ENCODE measurements around the gene CCDC142.

CCDC142 gene

DNA sequence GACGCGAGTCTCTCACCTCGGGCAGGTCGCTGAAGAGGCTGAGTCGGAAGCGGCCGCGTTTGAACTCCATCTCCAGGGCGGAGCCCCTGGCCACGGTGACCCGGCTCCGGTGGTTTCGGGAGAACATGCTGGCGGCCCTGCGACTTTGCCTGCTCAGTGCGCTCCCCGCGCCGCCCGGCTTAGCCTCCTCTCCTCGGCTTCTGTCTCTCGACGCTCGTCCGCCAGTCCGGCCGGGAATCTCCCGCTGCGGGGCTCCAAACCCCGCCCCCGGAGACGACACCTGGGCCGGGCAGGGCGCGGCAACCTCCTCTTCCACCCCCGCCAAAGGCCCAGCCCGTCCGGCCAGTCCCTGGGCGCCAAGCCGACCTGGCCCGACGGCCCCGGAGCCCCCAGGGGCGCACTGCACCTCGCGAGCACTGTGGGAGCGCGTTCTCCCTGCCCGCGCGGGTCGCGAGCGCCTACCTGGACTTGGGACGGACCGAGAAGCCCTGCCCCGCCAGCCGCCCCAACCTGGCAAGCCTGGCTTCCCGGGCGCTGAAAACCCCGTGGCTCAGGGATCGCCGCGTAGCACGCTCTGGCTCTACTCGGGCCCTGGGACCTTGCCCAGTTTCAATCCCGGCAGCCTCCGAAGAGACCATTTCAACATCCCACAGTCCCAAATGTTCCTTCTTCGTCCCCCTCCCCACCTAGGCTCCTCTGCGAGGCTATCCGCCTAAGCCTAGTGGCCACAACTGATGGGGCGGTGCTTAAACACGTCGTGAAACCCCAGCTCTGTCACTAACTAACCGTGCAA is 40.9 kb downstream of the CCDC142 start, which contains the start of gene RTKN:
Gene RTKN, minus strand, starts transcription at position 248 of the 793 bp plus-strand sequence. Its CDS starts 121 bp downstream, at position 127.
- no peak for FAIRE-seq

DNA sequence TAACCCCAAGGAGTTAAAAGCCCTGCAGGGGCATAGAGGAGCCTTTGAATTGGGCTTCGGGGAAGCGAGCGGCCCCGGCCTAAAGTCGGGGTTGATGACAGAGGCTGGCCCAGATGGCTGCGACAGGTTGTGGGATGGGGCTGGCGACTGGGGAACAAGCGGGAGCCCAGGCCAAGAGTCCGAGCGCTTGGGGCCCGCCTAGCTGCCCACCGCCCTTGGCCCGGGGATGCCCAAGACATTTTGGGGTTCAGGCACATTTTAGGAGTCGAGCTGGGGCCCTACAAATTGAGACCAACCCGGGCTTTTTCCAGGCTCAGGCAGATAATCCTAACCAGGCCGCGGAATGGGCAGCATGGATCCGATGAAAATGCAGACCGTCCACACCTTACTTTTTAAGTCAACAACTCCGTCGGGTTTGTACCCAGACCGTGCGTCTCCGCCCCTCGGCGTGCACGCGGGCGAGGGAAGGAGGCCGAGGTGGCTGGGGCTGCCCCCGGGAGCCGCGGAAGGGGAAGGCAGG is 41.6 kb downstream of the CCDC142 start:
- FAIRE-seq, result no peak

DNA sequence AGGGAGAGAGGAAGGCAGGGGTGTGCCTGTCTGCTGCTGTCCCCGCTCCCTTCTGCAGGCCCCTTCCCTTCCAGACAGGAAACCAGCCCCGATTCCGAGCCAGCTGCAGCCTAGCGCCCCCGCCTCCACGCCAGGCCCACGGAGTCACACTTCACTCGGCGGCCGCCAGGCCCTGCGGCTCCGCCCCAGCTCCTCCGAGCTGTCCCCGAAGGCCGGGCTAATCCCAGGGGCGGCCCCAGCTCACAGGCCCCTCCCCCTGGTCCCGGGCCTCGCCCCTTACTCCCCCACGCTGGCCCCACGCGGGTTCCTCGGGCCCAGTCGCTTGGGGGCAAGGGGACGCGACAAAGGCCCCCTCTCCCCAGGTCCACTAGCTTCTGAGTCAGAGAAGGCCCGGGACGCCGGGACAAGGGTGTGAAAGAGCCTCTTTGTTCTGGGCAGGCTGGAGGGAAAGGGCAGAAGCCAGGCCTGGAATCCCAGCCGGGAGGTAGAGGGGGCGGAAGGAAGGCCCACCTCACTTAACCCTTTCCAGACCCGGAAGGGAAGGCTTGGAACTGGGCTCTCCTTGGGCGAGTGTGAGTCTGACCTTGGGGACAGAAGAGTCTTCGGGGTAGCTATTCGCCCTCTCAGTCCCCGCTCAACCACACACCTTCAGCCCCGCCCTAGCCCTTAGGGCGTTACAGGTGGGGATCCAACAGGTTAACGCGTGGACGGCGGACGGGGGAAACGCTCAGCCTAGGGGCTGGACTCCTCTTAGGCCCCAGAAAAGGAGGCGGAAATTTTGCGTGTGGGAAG is 42.2 kb downstream of the CCDC142 start:
- FAIRE-seq, result no peak

DNA sequence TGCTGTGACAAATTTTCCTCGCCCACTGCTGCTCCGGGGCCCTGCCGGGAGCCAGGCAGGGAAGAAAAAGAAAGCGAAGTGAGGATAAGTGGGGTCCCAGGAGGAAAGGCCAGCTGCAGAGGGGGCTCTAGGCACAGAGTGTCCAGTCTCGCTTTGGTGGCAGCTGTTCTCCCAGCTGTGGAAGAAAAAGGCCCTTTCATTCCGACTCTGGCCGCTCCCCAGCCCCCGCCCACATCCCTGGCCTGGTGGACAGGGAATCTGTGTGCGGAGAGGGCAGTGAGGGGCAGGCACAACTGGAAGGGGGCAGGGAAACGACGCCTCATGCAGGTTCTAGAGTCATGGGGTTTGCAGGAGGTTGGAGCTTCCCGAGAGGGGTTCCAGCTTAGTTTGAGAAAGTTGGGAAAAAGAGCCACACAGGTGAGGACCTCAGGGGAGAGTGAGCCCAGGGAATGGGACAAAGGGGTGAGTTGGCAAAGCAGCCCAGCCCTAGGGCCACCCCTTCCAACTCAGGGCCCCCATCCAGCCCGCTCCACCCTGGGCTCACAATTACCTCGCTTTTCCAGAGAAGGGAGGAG is 42.9 kb downstream of the CCDC142 start:
- no peak for FAIRE-seq

DNA sequence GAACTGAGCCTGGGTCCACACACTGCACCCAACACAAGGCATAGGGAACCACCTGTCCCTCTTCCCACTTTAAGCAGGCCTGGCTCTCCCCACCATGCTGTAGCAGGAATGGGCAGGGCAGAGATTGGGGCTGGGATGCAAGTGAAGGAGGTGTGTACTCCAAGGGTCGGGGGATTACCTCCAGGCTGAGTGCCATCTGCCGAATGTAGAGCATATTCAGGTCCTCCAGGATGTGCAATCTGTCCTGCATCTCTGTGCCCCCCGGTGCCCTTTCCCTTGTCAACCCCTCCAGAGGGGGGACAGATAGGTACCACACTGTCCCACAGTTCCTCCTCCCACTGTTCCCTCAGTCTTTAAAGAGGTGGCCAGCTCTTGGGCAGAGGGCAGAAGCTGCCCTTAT is 43.4 kb downstream of the CCDC142 start:
- FAIRE-seq, result no peak

DNA sequence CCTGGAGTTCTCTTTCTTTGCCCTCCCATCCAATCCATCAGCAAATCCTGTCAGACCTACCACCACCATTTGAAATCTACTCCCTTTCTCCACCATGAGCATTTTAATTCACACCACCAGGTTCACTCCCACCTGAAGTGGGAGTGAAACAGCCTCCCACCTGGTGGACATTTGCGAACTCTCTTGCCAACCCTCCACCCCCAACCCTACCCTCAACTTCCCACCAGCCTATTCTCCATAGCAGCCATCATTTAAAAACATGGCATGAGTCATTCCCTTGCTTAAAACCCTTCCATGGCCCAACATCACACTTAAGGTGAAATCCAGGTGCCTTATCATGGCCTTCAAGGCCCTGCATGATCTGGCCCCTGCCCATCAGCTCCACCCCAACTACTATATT is 44.5 kb downstream of the CCDC142 start:
- no peak for FAIRE-seq

DNA sequence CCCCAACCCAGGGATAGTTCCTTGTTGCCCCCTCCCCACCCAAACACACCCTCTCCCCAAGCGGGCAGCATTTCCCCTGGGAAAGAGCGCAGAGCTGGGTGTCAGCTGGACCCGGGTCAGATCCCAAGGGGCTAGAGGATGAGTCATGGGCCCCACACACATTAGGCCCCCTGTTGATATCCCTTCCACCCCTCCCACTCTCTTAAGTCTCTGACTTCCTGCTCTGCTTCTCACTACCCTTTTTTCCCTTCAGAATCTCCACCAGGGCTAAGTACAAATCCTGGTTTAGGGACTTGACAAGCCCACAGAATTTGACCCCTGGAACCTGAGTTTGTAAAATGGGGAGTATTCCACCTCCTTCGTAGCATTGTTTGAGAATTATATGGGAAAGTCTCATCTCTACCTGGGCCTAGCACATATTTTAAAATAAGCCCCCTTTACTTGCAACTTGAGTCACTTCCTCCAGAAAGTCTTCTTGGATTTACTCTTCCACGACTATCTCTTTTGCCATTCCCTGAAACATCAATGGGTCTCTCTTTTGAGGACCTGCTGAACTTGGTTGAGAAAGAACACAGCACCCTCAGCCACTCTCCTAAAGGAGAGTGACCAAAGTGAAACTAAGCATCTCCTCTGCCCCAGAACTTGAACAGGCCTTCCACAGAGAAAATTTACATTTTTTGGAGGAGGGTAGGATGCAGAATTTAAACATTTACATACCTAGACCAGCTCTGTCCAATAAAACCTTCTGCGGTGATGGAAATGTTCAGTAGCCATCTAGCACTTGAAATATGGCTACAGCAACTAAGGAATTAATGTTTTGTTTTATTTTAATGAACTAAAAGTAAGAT is 45.7 kb downstream of the CCDC142 start:
- no peak for FAIRE-seq

DNA sequence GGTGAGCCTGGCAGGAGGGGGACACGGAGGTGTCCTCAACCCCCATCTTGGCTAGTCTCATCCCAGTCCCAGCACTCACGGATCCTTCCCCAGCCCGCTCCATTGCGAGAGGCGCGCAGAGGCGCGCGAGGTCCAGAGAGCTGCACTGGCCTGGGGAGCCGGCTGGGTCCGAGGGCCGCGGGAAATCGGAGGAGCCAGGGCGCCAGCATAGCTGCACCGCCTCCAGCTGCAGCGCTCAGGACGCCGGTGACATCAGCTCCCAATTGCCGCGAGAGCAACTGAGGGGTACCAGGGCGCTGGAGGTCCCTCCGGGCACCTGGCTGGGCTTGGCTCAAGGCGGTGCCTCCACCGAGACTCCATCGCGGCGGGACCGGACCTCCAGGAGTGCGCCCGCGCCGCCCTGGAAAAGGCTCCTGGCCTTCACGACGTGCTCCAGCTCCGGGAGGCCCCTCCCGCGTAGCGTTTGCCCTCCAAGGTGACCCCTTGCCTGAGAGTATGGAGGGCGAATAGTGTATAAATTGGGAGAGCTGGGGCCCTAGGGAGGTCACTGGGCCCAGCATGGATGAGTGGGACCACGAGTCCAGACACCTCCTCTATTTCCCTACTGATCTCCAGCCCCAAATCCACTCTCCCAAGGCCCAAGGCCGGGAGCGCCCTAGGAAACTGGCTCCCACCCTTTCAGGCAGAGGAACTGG is 46.5 kb downstream of the CCDC142 start:
- FAIRE-seq, result no peak

DNA sequence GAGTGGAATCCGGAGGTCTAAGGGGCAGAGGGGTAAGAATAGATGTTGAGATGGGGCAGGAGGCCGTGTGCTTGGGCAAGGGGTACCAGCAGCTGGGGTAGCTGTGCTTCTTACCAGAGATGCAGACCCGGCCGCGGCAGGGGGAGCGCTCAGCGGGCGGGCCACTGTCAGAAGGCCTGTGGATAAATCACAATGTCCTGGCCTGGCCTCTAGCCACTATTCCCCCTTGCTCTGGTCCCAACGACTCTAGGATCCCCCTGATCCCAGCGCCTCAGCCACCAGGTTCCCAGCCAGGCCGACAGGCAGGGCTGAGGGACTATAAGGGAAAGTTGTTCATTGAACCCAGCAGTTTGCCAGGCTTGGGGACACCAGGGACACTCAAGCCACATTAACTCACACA is 52.3 kb downstream of the CCDC142 start:
- no peak for FAIRE-seq

DNA sequence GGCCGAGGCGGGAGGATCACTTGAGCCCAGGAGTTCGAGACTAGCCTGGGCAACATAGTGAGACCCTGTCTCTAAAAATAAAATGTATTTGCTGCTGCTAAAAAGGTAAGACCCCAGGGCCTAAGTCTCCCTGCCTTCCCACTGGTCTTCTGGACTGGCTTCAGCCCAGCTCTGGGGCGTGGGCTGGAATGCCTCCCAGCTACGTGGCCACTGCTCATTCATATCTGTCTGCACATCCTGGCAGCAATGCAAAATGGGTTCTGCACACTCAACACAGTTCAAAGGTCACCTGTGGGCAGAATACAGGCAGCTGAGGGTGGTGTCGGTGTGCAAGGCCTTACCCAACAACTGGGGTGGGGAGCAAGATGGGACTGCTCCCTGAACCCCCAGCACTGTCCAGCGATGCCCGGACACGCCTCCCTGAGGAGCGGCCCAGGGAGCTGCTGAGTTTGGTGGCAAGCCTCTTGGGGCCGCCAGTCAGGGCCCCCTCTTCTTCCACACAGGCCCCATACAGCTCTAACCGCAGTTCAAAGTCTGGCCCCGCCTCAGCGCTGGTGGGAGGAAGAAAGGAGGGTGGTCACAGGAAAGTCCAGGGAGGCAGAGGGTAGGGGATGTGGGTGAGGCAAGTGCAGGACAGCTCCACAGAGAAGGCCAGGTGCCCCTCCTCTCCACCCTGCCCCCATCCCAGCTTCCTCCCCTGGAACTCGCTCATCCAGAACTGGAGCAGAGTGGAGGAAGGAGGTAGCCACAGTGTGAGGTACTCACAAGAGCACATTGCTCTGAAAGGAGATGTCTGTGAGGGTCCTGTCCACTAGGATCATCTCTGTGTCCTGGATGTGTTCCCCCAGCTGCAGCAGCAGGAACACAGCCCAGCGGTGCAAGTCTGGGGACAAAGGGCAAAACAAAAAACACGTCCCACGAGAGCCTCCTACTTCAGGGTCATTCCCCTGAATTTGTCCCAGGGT is 53.0 kb downstream of the CCDC142 start:
- FAIRE-seq, result no peak

DNA sequence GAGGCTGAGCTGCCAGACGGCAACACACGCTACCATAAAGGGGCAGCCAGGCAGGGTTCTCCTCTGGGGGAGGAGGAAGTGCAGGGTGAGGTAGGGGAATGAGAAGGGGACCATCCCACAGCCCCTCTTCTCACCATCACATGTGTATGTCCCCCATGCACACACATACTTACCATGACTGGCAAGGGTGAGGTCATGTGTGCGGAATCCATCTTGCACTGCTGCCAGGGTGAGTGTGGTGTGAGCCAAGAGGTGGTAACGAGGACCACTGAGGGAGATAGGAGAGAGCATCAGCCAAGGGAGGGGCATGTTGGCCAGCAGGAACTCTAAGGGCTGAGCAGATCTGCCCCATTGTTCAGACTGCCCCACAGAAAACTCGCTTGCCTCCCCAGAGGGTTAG is 54.1 kb downstream of the CCDC142 start:
- no peak for FAIRE-seq

DNA sequence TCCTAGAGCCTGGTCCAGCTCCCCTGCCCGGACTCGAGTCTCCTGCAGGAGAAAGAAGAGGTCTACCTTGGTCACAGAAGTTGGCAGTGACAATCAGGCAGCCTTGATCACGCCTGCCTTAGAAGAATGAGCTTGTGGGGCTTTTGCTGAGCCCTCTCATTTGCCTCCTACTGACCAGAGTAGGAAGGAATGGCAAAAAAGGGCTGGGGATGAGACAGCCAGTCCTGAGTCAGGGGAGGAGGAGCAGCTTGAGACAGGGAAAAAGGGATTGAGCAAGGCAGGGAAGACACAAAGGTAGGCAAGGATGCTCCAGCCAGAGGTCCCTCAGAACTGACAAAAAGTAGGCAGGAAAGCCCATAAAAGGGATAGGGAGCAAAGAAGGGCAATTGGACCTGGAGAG is 55.2 kb downstream of the CCDC142 start:
- FAIRE-seq, result no peak

DNA sequence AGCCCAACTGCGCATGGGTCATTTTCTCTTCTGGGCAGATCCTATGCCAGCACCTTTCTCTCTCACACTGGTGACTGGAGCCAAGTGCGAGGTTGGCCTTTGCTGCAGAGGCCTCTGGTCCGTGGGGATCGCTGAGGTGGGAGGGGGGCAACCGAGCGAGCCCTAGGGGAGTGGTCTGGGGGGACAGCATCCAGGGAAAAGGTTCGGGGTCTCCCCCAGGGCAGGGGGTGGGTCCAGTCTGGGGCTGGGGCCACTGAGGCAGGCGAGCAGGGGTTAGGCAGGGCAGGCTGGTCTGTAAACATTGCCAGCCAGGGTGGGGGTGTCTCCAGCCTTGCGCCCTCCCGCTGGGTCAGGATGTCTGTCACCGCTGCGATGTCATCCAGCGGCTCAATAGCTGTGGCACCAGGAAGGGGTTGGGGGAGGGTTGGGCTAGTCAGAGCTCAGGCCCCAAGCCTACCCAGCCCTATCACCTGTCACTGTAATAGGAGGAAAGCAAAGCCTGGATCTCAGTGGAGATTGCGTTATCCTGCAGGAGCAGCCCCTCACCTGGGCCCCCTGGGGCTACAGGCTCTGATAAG is 56.5 kb downstream of the CCDC142 start:
- FAIRE-seq, result no peak

DNA sequence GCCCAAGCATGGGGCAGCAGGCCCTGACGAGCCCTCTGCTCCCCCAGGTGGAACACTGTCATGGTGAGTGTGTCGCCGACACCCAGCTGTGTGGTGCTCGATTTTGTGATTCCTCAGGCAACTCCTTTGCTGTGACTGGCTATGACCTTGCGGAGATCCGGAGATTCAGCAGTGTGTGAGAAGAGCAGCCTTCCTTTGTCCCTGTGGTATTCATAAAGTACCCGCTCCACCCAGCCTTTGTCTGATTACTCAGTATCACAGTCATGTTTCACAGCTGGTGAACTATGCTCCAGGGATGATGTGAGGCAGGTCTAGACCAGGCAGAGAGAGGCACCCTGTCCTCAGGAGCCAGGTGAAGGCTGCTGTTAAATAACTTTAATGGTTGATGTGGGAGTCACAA is 57.3 kb downstream of the CCDC142 start:
- no peak for FAIRE-seq

DNA sequence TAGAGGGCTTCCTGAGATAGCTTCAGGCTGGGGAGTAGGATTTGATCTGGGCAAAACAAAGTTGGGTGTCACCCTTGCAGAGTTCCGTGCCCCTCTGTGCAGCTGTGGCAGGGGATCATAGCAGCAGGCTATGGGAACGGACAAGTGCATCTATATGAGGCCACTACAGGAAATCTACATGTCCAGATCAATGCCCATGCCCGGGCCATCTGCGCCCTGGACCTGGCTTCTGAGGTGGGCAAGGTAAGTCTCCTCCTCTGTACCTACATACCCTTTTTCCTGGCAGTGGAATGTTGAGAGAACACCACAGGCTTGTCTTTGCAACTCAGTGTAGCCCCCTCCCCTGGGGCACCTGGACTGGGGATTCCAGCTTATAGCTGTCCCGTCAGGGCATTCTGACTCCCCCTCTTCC is 57.8 kb downstream of the CCDC142 start:
- FAIRE-seq, result no peak

DNA sequence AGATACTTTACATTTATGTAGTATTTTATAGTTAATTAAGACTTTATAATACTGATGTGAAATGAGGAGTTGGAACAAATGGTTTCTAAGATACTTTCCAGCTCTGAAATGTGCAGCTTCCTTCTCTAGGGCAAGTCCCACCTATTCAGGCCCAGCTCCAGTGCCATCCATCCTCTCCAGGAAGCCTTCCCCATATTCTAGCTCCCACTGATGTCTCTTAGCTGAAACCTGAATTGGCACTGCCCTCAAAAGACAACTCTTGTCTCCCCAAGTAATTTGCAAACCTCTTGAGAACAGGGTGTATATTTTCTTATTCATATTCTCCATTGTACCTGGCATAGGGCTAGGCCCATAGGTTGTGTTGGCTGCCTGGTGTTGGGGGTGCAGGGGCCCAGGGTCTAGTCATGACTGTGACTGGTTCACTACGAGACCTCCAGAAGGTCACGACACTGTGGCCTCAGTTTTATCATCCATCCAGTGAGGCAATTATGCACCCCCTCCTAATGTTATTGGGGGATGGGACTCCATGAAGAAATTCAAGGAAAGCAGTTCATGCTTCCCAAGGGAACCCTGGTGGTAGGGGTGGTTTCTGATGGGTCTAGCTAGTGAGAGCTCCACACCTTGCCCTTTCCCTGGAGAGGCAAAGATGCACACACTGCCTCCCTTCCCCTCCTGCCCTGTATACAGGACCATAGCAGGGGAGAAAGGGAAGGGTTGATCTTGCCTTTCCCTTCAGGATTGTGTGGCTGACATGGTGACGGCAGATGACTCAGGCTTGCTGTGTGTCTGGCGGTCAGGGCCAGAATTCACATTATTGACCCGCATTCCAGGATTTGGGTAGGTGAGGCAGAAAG is 58.4 kb downstream of the CCDC142 start:
- no peak for FAIRE-seq

Data from endometrium (tissue), 2 donors.